ENCODE results near the gene NEK5. TPM values are rescaled to one million over a fixed set of nuclear protein-coding genes. Genes with fewer than 3 reads are reported as not detected.

The NEK5 gene
- total and polyA plus RNA-seq, 2 of the 8 experiments (the other 6 are each of a cell fraction or from before 2014, with no cell fraction given): 0.12 to 0.35 TPM

DNA sequence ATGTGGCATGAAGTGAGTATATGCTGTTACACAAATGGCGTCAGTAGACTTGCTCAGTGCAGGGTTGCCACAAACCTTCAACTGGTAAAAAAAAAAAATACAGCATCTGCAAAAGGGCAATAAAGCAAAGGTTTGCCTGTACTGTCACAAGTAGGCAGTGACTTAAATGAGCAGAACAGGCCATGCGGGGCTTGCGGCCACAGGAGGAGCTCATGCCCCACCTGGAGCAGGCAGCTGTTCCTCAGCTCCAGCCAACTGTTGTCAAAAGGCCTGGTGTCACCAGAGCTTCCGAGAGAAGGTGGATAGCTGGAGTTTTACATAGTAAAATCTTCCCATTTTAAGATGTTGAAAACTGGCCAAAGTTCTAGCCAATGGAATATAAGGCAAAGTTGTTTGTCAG, 125.3 kb downstream of the NEK5 start:
- Histone ChIP-seq H4K91ac (replicated peaks; ENCODE audit: insufficient read length, low read length) (no peak overlapping the region), H3K14ac (ENCODE audit: insufficient read length) (no peak overlapping the region), H2BK20ac (ENCODE audit: low read length) (no peak overlapping the region), H4K20me1 (replicated peaks in 1 of 2; ENCODE audit: control insufficient read depth in 1 of 2, insufficient read depth in 2 of 2, low read length in 2 of 2) (peaks cover 0 to 3% of the 10 kb centered on the region in 2 experiments), H2AK5ac (ENCODE audit: low read depth, low read length) (no peak overlapping the region), H4K5ac (ENCODE audit: insufficient read length, low read depth, low read length) (no peak overlapping the region), H3K23ac (ENCODE audit: insufficient read length) (no peak overlapping the region), H3K27me3 (replicated peaks in 1 of 4; ENCODE audit: control insufficient read depth in 3 of 4, extremely low read depth in 1 of 4, insufficient read depth in 3 of 4, low read length in 3 of 4) (no peaks in the 10 kb centered on the region; a peak in 2 of 7 replicates), H3K36me3 (ENCODE audit: control insufficient read depth in 2 of 4, insufficient read depth in 4 of 4, low read length in 3 of 4) (no peaks in the 10 kb centered on the region), H3K18ac (ENCODE audit: extremely low read depth, low read length) (no peak overlapping the region), H3K4me2 (ENCODE audit: insufficient read depth in 1 of 2, low read depth in 2 of 2, low read length in 2 of 2) (no peak overlapping the region), H3K4me3 (ENCODE audit: extremely low read depth in 1 of 4, insufficient read depth in 2 of 4, low read depth in 3 of 4, low read length in 4 of 4) (no peak overlapping the region), H2BK5ac (ENCODE audit: low read depth, low read length) (no peak overlapping the region), H2BK15ac (ENCODE audit: low read length) (no peak overlapping the region), H3K79me1 (ENCODE audit: low read depth, low read length) (peaks cover 4% of the 10 kb centered on the region), H3K9ac (replicated peaks in 1 of 4; ENCODE audit: extremely low read depth in 1 of 4, low read depth in 3 of 4, low read length in 3 of 4) (no peak overlapping the region), H3K9me3 (ENCODE audit: insufficient read depth in 2 of 2, low read depth in 1 of 2, low read length in 1 of 2) (no peaks in the 10 kb centered on the region), H4K8ac (ENCODE audit: extremely low read depth, insufficient read depth, low read length) (no peak overlapping the region; the same call in 1 of the 2 replicates), H3K23me2 (ENCODE audit: low read depth, low read length) (peaks cover 2% of the 10 kb centered on the region; the same call in 1 of the 2 replicates), H3K4ac (replicated peaks; ENCODE audit: insufficient read length, low read depth, low read length) (no peak overlapping the region), H2BK120ac (replicated peaks; ENCODE audit: low read depth, low read length) (no peak overlapping the region), H3K79me2 (ENCODE audit: control insufficient read depth in 1 of 2, insufficient read depth in 2 of 2, low read length in 2 of 2) (no peaks in the 10 kb centered on the region), H2AFZ (ENCODE audit: low read length) (no peak overlapping the region), H3K27ac (ENCODE audit: low read depth, low read length) (no peak overlapping the region), H3K56ac (replicated peaks; ENCODE audit: insufficient read length, low read depth, low read length) (no peak overlapping the region), H3K4me1 (replicated peaks in 1 of 4; ENCODE audit: control insufficient read depth in 3 of 4, insufficient read depth in 4 of 4, low read length in 3 of 4) (peaks cover 0 to 14% (median 8%) of the 10 kb centered on the region in 4 experiments; a peak in 4 of 7 replicates), H2BK12ac (ENCODE audit: low read depth, low read length) (no peak overlapping the region)
- POLR2A ChIA-PET (ENCODE audit: partially characterized antibody): interaction anchor here (0.6 to 2.3 kb wide), 4 partner anchors 9 to 114 kb away, joined by 3 to 8 read pairs (median 3); partner anchors contain the start of gene ALG11
- DNase-seq (ENCODE audit: low read depth in 1 of 2, low spot score in 2 of 2): no peak
- FAIRE-seq: no peak
- 89% methylated on average over 4 of the region's 4 CpGs; no CpG with 5 or more reads in 1 of the 2 experiments for WGBS, 2 experiments (ENCODE audit: extremely low coverage in 1 of 2, insufficient coverage in 1 of 2, insufficient read length in 1 of 2, insufficient replicate concordance in 2 of 2, low coverage in 1 of 2, low lambda C conversion rate in 2 of 2, missing lambda C conversion rate in 1 of 2)
- CTCF ChIA-PET (ENCODE audit: partially characterized antibody): interaction anchor here (0.6 to 6.7 kb wide), 19 partner anchors 9 to 448 kb away, joined by 3 to 107 read pairs (median 4); partner anchors contain the start of genes ALG11 and NEK5
- TF ChIP-seq KDM1A (IDR thresholded peaks at IDR 0.05; ENCODE audit: borderline replicate concordance, low read length): no peak
- TF ChIP-seq RAD21 (IDR thresholded peaks at IDR 0.05 in 1 of 2, conservative IDR thresholded peaks at IDR 0.05 in 1 of 2; ENCODE audit: low read depth in 2 of 2, low read length in 2 of 2): peak; percentile 40 to 50
- no peak for TF ChIP-seq HDAC2 (IDR thresholded peaks at IDR 0.05; ENCODE audit: borderline replicate concordance in 1 of 2, low read depth in 2 of 2, low read length in 2 of 2)
- TF ChIP-seq POLR2A (IDR thresholded peaks at IDR 0.05; ENCODE audit: control extremely low read depth in 1 of 2, low read depth in 2 of 2, low read length in 2 of 2): no peak
- no peak for TF ChIP-seq RXRA (IDR thresholded peaks at IDR 0.05; ENCODE audit: insufficient read depth, low read depth, low read length)
- no peak for TF ChIP-seq MAFK (IDR thresholded peaks at IDR 0.05; ENCODE audit: low read depth, low read length)

All from H1 (cell line).